ELF-1 (cell line): ENCODE results near the gene HEXD.
"Not testable (repeated sequence)": the region's sequence is repeated elsewhere in the genome, so short reads cannot be mapped to it uniquely, and the experiment has no call there.

Experiments
- DNase-seq: peaks from one replicate; pipeline ENCODE4 v3.0.0-alpha.2; 2016; ENCODE audit warnings: low read depth, low spot score

Gene HEXD

GRCh38 chr17:82457073-82457928, 39.2 kb downstream of the HEXD start:
- DNase-seq: no peak

- no peak for DNase-seq
Measured at GRCh38 chr17:82457929-82458178, 39.7 kb downstream of the HEXD start.

- DNase-seq: peak; percentile 99
Measured at GRCh38 chr17:82458179-82458884, 40.2 kb downstream of the HEXD start, which contains the start of gene NARF. NARF (plus strand) TSS chr17:82458741; CDS start chr17:82458804, 63 bp downstream.

GRCh38 chr17:82458885-82459424, 40.8 kb downstream of the HEXD start:
- peak; percentile 48 for DNase-seq

GRCh38 chr17:82459936-82460335, 41.8 kb downstream of the HEXD start:
- not testable (repeated sequence) for DNase-seq

GRCh38 chr17:82461827-82462524, 43.8 kb downstream of the HEXD start:
- DNase-seq: no peak

GRCh38 chr17:82463391-82463790, 45.2 kb downstream of the HEXD start:
- DNase-seq: no peak

- DNase-seq: no peak
Measured at GRCh38 chr17:82463925-82464566, 45.9 kb downstream of the HEXD start.

- no peak for DNase-seq
Measured at GRCh38 chr17:82464567-82464929, 46.4 kb downstream of the HEXD start.

GRCh38 chr17:82465023-82465603, 47.0 kb downstream of the HEXD start:
- DNase-seq: no peak

GRCh38 chr17:82468692-82469091, 50.5 kb downstream of the HEXD start:
- no peak for DNase-seq

GRCh38 chr17:82470065-82470464, 51.9 kb downstream of the HEXD start:
- DNase-seq: no peak

GRCh38 chr17:82474223-82475010, 56.3 kb downstream of the HEXD start:
- no peak for DNase-seq

- DNase-seq: no peak
Measured at GRCh38 chr17:82475458-82475857, 57.3 kb downstream of the HEXD start.

GRCh38 chr17:82477934-82478333, 59.8 kb downstream of the HEXD start:
- no peak for DNase-seq

- DNase-seq: no peak
Measured at GRCh38 chr17:82479602-82480001, 61.5 kb downstream of the HEXD start.

- no peak for DNase-seq
Measured at GRCh38 chr17:82480318-82480717, 62.2 kb downstream of the HEXD start.

GRCh38 chr17:82483204-82483660, 65.1 kb downstream of the HEXD start:
- no peak for DNase-seq

GRCh38 chr17:82483836-82484235, 65.7 kb downstream of the HEXD start:
- no peak for DNase-seq
